A549 (cell line): ENCODE measurements around the gene TGFBRAP1. TPM values are rescaled to one million over a fixed set of nuclear protein-coding genes. Genes with fewer than 3 reads are reported as not detected.

Source experiments
- ATAC-seq, 2 experiments: fragments of 200-7000 bp in 1 of 2; fragments of >200 bp in 1 of 2; cut with Nextera tagmentation in 1 of 2; cut with Tn5 transposase in 1 of 2; 3 replicates each; pipeline versions ENCODE4 v1.8.0 to v1.9.1; 2018 to 2020; ENCODE audit warnings: mild to moderate bottlenecking in 1 of 2, moderate library complexity in 1 of 2
- CTCF ChIA-PET: fragments of 300-600 bp; sonication (Branson Sonifier 250); formaldehyde crosslinking; extraction: SDS; loops from one replicate; lab custom pipeline; 2021; ENCODE audit warnings: antibody characterized with exemption, inconsistent platforms; lab: Yijun Ruan, JAX
- POLR2A ChIA-PET: fragments of 350-600 bp; formaldehyde crosslinking; extraction: SDS; loops from one replicate; lab custom pipeline; 2021; ENCODE audit warnings: antibody characterized with exemption, inconsistent platforms; lab: Yijun Ruan, JAX
- DNase-seq, 2 experiments: peaks; one replicate each; pipeline versions ENCODE4 v3.0.0 to v3.0.0-alpha.2; 2011 to 2016; ENCODE audit warnings: low read depth in 1 of 2, low spot score in 1 of 2
- FAIRE-seq: peaks from 2 replicates; lab custom pipeline; 2011; peaks lifted over from hg19 to GRCh38; lab: Jason Lieb, UNC
- H3K27ac ChIP-seq, 2 experiments: fragments of >200 bp; sonication (Bioruptor Twin); formaldehyde crosslinking; 3 replicates each; pipeline ENCODE4 v1.5.1; 2016 to 2017
- H3K4me1 ChIP-seq: fragments of >200 bp; sonication (Bioruptor Twin); formaldehyde crosslinking; 3 replicates; pipeline ENCODE4 v1.6.1; 2016
- H3K4me2 ChIP-seq: fragments of >200 bp; sonication (Bioruptor Twin); formaldehyde crosslinking; 3 replicates; pipeline ENCODE4 v1.6.1; 2016
- H3K4me3 ChIP-seq: fragments of >200 bp; sonication (Bioruptor Twin); formaldehyde crosslinking; 3 replicates; pipeline ENCODE4 v1.5.1; 2016
- H3K9me3 ChIP-seq: fragments of >200 bp; sonication (Bioruptor Twin); formaldehyde crosslinking; 3 replicates; pipeline ENCODE4 v1.6.1; 2016
- CTCF ChIP-seq: fragments of >200 bp; sonication (Bioruptor Twin); formaldehyde crosslinking; IDR thresholded peaks from 3 replicates; pipeline ENCODE4 v1.5.1; 2016
- EHF ChIP-seq: fragments of 250-450 bp; sonication (Bioruptor Pico); IDR thresholded peaks from 2 replicates; pipeline ENCODE4 v1.5.0; 2020; ENCODE audit warnings: mild to moderate bottlenecking
- ELK1 ChIP-seq: fragments of 150-350 bp; IDR thresholded peaks from 2 replicates; pipeline ENCODE4 v1.6.1; 2014; ENCODE audit warnings: low read depth, mild to moderate bottlenecking, low read length
- EP300 ChIP-seq, 2 experiments: fragments of >200 bp; sonication (Bioruptor Twin); formaldehyde crosslinking; IDR thresholded peaks; 2 replicates in 1 of 2; 3 replicates in 1 of 2; pipeline ENCODE4 v1.6.1; 2016 to 2017
- ESRRA ChIP-seq: fragments of 150-350 bp; IDR thresholded peaks from 2 replicates; pipeline ENCODE4 v1.6.1; 2014; ENCODE audit warnings: mild to moderate bottlenecking, low read length, borderline replicate concordance
- GATA3 ChIP-seq: IDR thresholded peaks from 2 replicates; pipeline ENCODE4 v1.6.1; 2012; ENCODE audit warnings: borderline replicate concordance
- HEYL ChIP-seq: fragments of 250-450 bp; sonication (Bioruptor Pico); IDR thresholded peaks from 2 replicates; pipeline ENCODE4 v1.8.0; 2021; ENCODE audit warnings: mild to moderate bottlenecking, moderate library complexity
- HOXA7 ChIP-seq: fragments of 250-450 bp; sonication (Bioruptor Pico); IDR thresholded peaks from 2 replicates; pipeline ENCODE4 v1.5.0; 2020; ENCODE audit warnings: mild to moderate bottlenecking, moderate library complexity
- JUNB ChIP-seq: fragments of >200 bp; sonication (Bioruptor Twin); formaldehyde crosslinking; IDR thresholded peaks from 2 replicates; pipeline ENCODE4 v1.6.1; 2016
- KDM1A ChIP-seq: fragments of 200-600 bp; sonication (generic); IDR thresholded peaks from 2 replicates; pipeline ENCODE4 v1.6.1; 2016; ENCODE audit warnings: low read depth, mild to moderate bottlenecking
- MAFK ChIP-seq: fragments of 450-650 bp; IDR thresholded peaks from 2 replicates; pipeline ENCODE4 v1.6.1; 2014; ENCODE audit not compliant: partially characterized antibody
- MYC ChIP-seq: IDR thresholded peaks from 2 replicates; pipeline ENCODE4 v1.6.1; 2012; ENCODE audit warnings: mild to moderate bottlenecking, inconsistent platforms, low read length, improper control_type of control experiment, borderline replicate concordance
- NPAS2 ChIP-seq: fragments of 250-450 bp; sonication (Bioruptor Pico); IDR thresholded peaks from 2 replicates; pipeline ENCODE4 v1.8.0; 2022; ENCODE audit warnings: mild to moderate bottlenecking, moderate library complexity, borderline replicate concordance
- RAD21 ChIP-seq, 2 experiments: fragments of >200 bp in 1 of 2; sonication (Bioruptor Twin) in 1 of 2; formaldehyde crosslinking in 1 of 2; IDR thresholded peaks in 1 of 2; conservative IDR thresholded peaks in 1 of 2; 2 replicates in 1 of 2; 3 replicates in 1 of 2; pipeline ENCODE4 v1.6.1; 2012 to 2018; ENCODE audit warnings: inconsistent platforms in 1 of 2
- REST ChIP-seq: fragments of 200-600 bp; sonication (generic); IDR thresholded peaks from 2 replicates; pipeline ENCODE4 v1.6.1; 2016; ENCODE audit warnings: antibody characterized with exemption, mild to moderate bottlenecking, moderate library complexity
- RFX5 ChIP-seq: fragments of 450-650 bp; IDR thresholded peaks from 2 replicates; pipeline ENCODE4 v1.7.1; 2014; ENCODE audit warnings: antibody characterized with exemption, mild to moderate bottlenecking, moderate library complexity
- SMC3 ChIP-seq: fragments of >200 bp; sonication (Bioruptor Twin); formaldehyde crosslinking; IDR thresholded peaks from 3 replicates; pipeline ENCODE4 v1.6.1; 2018; ENCODE audit warnings: inconsistent platforms
- SREBF2 ChIP-seq: fragments of 450-650 bp; IDR thresholded peaks from 2 replicates; pipeline ENCODE4 v1.6.1; 2014; ENCODE audit warnings: mild to moderate bottlenecking, moderate library complexity
- USF2 ChIP-seq: fragments of 450-650 bp; IDR thresholded peaks from 2 replicates; pipeline ENCODE4 v1.6.1; 2014; ENCODE audit warnings: antibody characterized with exemption
- WGBS: methylation state at CpG from one replicate; pipeline ENCODE4 v1.1.6; 2017; ENCODE audit errors: missing lambda C conversion rate; 5-methylcytosine and 5-hydroxymethylcytosine counted together
- polyA plus RNA-seq, 4 experiments: library from polyadenylated mRNA; depleted of rRNA in 3 of 4; stranded (reverse); fragments of >200 nt; fragmentation: RNase III in 1 of 4; extraction: RNeasy Plus Mini Kit Qiagen cat#74134 plus additional on column Dnase treatment in 1 of 4; gene quantifications; 2 replicates in 3 of 4; 3 replicates in 1 of 4; pipeline ENCODE4 v1.2.3, GENCODE V29; 2011 to 2017

TGFBRAP1 gene
- polyA plus RNA-seq, 2 of the 4 experiments (the other 2 are of a cell fraction) = 9.0 to 13.7 TPM

- TF ChIP-seq REST (no peak), MYC (no peak), NPAS2 (no peak), USF2 (no peak), HEYL (CRISPR knock-in tag) (no peak), RFX5 (no peak), SREBF2 (no peak), JUNB (no peak), KDM1A (no peak)
These were observed 49.4 kb upstream of the TGFBRAP1 start (continued) for GRCh38 chr2:105378921-105379383.

- TF ChIP-seq GATA3 (no peak), MAFK (no peak)
- TF ChIP-seq, all 56 proteins: peak for 0
- no peaks in the 10 kb centered on the region for H3K9me3 ChIP-seq
- no peak overlapping the region for H3K4me2 ChIP-seq
- H3K27ac ChIP-seq = no peak overlapping the region
- no peak; a peak in 1 of 6 replicates for ATAC-seq
- FAIRE-seq = no peak
- H3K4me3 ChIP-seq = no peak overlapping the region
- ChIA-PET POLR2A (no interaction called here), CTCF (interaction anchor here (0.6 to 12.5 kb wide), 4 partner anchors 20 to 168 kb away, joined by 3 to 122 read pairs (median 6); no protein-coding TSS in a partner anchor)
- H3K4me1 ChIP-seq = peaks cover 35% of the 10 kb centered on the region
- no peak for DNase-seq
- WGBS = 87% methylated on average over 12 of the region's 12 CpGs
These were observed 48.8 kb upstream of the TGFBRAP1 start for GRCh38 chr2:105378276-105378840.

GRCh38 chr2:105377871-105378270, 48.3 kb upstream of the TGFBRAP1 start:
- POLR2A ChIA-PET = no interaction called here
- Histone ChIP-seq H3K27ac (no peak overlapping the region), H3K4me2 (no peak overlapping the region), H3K4me3 (no peak overlapping the region), H3K9me3 (no peaks in the 10 kb centered on the region), H3K4me1 (peaks cover 35% of the 10 kb centered on the region)
- no peak for DNase-seq
- CTCF ChIA-PET = interaction anchor here (0.7 to 12.5 kb wide), 4 partner anchors 32 to 169 kb away, joined by 3 to 122 read pairs (median 6); no protein-coding TSS in a partner anchor
- no peak for FAIRE-seq
- WGBS = 88% methylated on average over 3 of the region's 3 CpGs
- peak in 1 of 2 experiments; percentile 14; a peak in 1 of 6 replicates for ATAC-seq
- TF ChIP-seq CTCF (peak; percentile 23; the same call in 2 of the 3 replicates), EHF (CRISPR knock-in tag) (no peak), HOXA7 (CRISPR knock-in tag) (no peak), SMC3 (peak; percentile 33; the same call in 1 of the 3 replicates), ELK1 (no peak), RAD21 (conservative IDR thresholded peaks at IDR 0.05 in 1 of 2, IDR thresholded peaks at IDR 0.05 in 1 of 2) (peak; percentile 37 to 41; a peak in 4 of 5 replicates), EP300 (IDR thresholded peaks at IDR 0.05) (no peak), ESRRA (peak; percentile 81; the same call in 1 of the 2 replicates)
